Measurements from ENCODE around the gene PREX1.

Gene PREX1

DNA sequence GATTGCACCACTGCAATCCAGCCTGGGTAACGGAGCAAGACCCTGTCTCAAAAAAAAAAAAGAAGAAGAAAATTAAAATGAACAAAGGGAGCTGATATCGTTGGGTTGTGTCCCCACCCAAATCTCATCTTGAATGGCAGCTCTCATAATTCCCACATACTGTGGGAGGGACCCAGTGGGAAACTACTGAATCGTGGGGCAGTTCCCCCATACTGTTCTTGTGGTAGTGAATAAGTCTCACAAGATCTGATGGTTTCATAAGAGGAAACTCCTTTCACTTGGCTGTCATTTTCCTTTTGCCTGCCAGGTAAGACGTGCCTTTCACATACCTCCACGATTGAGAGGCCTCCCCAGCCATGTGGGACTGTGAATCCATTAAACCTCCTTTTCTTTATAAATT lies 149.4 kb downstream of the PREX1 start:
- no peak overlapping the region for H3K4me3 ChIP-seq (replicated peaks; ENCODE audit: low read depth, low read length)
- DNase-seq (ENCODE audit: low read depth) = no peak
- TF ChIP-seq, protein P1, sequence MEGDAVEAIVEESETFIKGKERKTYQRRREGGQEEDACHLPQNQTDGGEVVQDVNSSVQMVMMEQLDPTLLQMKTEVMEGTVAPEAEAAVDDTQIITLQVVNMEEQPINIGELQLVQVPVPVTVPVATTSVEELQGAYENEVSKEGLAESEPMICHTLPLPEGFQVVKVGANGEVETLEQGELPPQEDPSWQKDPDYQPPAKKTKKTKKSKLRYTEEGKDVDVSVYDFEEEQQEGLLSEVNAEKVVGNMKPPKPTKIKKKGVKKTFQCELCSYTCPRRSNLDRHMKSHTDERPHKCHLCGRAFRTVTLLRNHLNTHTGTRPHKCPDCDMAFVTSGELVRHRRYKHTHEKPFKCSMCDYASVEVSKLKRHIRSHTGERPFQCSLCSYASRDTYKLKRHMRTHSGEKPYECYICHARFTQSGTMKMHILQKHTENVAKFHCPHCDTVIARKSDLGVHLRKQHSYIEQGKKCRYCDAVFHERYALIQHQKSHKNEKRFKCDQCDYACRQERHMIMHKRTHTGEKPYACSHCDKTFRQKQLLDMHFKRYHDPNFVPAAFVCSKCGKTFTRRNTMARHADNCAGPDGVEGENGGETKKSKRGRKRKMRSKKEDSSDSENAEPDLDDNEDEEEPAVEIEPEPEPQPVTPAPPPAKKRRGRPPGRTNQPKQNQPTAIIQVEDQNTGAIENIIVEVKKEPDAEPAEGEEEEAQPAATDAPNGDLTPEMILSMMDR (IDR thresholded peaks at IDR 0.05; ENCODE audit: low read length, missing control alignments) = no peak

DNA sequence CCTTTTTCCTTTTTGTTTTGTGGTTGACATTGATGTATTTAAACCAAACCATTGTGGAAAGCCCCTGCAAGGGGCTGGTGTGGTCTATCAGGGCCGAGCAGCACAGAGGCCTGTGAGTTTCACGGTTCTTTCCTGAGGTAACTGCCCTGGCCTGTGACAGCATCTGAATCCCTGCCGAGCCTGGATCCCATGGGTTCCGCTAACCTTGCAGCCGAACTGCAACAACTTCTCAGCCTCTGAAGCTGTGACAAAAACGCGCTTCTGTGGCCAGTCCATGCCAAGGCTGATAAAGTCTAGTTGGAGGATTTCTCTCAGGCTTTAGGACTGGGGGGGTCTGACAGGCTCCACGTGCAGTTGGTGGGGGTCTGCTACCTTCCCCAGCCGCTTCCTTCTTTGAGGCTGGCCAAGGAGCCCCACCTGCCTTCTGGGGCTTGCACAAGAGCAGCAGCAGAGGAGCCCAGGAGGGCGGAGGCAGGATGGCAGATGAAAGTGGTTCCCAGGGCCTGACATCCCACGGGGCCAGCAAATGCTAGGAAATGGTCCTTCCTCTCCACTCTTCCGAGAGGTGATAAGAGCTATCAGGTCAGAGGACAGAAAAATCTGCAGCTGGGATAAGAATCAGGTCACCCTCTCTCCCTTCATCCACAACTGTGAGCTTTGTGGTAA lies 150.9 kb downstream of the PREX1 start:
- no peak for DNase-seq (ENCODE audit: low read depth)
- H3K4me3 ChIP-seq (replicated peaks; ENCODE audit: low read depth, low read length) = no peak overlapping the region
- TF ChIP-seq, protein P1 (IDR thresholded peaks at IDR 0.05; ENCODE audit: low read length, missing control alignments) = no peak

DNA sequence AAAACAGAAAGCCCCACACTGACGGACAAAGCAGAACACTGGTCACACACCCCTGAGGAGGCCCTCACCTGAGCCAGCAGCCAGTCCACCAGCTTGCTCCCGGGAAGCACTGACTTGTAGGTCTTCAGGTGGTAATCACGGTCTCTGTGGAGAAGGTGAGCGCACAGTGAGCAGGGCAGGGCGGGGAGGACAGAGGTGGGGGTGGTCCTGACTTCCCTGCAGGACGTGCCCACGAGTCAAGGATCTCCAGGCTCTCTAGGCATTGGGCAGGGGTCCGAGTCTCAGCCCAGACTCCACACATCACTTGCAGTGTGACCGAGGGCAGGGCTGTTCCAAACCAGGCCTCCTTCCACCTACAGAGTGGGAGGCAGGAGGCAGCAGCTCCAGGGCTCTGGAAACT lies 151.7 kb downstream of the PREX1 start:
- TF ChIP-seq, protein P1 (IDR thresholded peaks at IDR 0.05; ENCODE audit: low read length, missing control alignments) = no peak
- H3K4me3 ChIP-seq (replicated peaks; ENCODE audit: low read depth, low read length) = no peak overlapping the region
- DNase-seq (ENCODE audit: low read depth) = no peak

DNA sequence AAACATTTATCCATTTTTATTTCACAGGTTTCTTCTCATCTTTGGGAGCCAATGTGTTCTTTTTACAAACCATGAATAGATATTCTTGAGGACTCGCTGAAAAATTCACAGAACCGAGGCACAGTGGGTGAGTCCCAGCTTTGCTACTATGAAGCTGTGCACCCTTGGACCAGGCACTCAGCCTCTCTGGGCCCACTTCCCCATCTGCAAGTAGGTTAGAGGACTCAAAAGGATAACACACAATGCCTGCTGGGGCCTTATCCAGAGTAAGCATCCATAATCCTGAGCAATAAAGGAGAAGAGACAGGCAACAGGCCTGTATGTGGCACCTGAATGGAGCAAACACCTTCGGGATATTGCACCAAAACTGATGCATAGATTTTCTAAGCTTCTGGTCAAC lies 153.3 kb downstream of the PREX1 start:
- no peak overlapping the region for H3K4me3 ChIP-seq (replicated peaks; ENCODE audit: low read depth, low read length)
- DNase-seq (ENCODE audit: low read depth) = no peak
- TF ChIP-seq, protein P1 (IDR thresholded peaks at IDR 0.05; ENCODE audit: low read length, missing control alignments) = no peak

DNA sequence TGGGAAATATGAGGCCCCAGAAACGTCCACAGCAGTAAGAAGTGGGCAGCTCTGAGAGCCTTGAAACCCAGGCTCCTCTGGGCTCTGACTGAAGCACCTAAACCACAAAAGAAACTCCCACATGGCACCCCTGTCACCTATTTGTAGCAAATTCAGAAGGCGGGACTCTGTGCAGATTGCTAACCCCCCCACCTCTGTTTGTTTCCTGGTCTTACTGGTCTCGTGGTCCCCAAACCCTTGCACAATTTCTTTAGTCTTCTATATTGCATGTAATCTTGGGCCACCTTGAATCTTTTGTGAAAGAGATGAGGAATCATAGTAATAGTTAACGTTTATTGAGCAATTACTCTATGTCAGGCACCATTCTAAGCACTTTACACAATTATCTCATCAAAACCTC lies 154.3 kb downstream of the PREX1 start:
- H3K4me3 ChIP-seq (replicated peaks; ENCODE audit: low read depth, low read length) = no peak overlapping the region
- TF ChIP-seq, protein P1 (IDR thresholded peaks at IDR 0.05; ENCODE audit: low read length, missing control alignments) = no peak
- DNase-seq (ENCODE audit: low read depth) = no peak

DNA sequence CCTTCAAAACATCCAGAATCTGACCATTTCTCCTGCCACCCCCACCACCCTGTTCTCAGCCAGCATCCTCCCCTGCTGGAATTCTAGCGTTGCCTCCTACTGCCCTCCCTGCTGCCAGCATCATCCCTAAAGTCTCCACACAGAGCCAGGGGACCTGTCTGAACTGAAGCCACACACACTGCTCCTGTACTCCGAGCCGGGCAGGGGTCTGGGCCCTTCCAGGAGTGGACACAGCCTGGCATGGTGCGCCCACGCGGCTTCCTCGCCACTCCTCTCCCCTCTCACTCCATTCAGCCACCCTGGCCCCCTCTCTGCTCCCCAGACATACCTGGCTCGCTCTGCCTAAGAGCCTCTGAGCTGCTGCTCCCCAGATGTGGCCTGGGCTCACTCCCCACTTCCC lies 155.5 kb downstream of the PREX1 start:
- TF ChIP-seq, protein P1 (IDR thresholded peaks at IDR 0.05; ENCODE audit: low read length, missing control alignments) = no peak
- no peak for DNase-seq (ENCODE audit: low read depth)
- no peak overlapping the region for H3K4me3 ChIP-seq (replicated peaks; ENCODE audit: low read depth, low read length)

DNA sequence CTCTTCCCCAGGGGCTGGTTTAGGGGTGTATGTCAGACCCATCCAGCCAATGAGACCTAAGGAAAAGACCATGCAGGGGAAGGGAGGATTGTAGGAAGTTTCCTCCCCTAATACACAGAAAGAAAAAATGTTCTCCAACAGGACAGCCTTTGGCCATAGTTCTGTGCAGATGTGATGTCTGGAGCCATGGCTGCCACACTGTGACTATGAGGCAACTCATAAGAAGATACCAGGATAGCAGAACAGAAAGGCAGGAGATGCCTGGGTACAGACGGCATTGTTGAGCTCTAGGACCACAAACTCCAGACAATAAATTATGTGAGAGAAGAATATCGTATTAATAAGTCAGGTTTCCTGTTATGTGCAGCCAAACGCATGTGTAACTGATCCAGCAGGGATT lies 156.7 kb downstream of the PREX1 start:
- TF ChIP-seq, protein P1 (IDR thresholded peaks at IDR 0.05; ENCODE audit: low read length, missing control alignments) = no peak
- no peak for DNase-seq (ENCODE audit: low read depth)
- no peak overlapping the region for H3K4me3 ChIP-seq (replicated peaks; ENCODE audit: low read depth, low read length)
